HG03060 (cell line): ENCODE measurements around the gene OTUD7B.
A peak's percentile ranks its signal among the peaks of the same experiment; 100 is the strongest.
"Not testable (repeated sequence)": the region's sequence is repeated elsewhere in the genome, so short reads cannot be mapped to it uniquely, and the experiment has no call there.

ENCODE experiments used
- ATAC-seq: cut with Tn5 transposase; IDR thresholded peaks from one replicate; pipeline ENCODE4 v1.9.1; 2021; ENCODE audit warnings: low read depth, moderate number of reproducible peaks; ENCODE audit not compliant: unreplicated experiment

The OTUD7B gene

GRCh38 chr1:149962039-149962647 is 48.4 kb downstream of the OTUD7B start:
- ATAC-seq = no peak

GRCh38 chr1:149957548-149957947 is 53.0 kb downstream of the OTUD7B start:
- ATAC-seq = not testable (repeated sequence)

DNA sequence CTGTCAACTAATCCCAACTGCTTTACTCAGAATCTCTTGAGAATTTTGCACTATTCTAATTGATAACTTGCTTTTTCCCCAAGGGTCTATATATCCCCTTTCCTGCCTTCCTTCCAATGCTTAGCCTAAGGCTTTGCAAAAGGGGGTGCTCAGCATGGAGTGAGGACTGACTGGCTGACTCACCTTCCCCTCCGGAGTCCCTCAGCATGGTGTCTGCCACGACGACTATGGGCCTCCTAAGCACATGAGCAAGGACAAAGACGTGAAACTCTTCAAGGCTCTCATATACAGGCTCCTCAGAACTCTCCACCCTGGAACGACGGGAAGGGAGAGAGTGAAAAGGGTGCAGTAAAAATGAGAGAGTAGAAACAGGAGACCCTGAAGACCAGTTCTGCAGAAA is 60.6 kb downstream of the OTUD7B start:
- no peak for ATAC-seq

DNA sequence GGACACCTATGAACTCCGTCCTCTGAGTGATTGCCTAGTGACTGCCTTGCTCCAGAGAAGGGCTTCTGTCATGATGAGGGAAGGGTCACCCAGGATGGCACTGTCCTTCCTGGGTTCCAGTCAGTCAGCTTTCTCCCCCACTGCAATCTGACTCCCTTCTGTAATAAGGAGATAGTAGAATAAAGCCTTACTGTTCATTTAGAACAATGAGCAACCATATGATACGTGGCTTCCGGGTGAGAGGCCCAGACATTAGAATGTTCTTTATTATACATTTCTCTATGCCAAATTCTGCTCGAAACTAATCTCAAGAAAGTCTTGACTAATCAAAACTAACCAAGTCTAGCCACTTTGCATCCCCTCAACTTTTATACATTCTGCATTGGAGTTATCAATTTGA is 65.3 kb downstream of the OTUD7B start:
- ATAC-seq = no peak

DNA sequence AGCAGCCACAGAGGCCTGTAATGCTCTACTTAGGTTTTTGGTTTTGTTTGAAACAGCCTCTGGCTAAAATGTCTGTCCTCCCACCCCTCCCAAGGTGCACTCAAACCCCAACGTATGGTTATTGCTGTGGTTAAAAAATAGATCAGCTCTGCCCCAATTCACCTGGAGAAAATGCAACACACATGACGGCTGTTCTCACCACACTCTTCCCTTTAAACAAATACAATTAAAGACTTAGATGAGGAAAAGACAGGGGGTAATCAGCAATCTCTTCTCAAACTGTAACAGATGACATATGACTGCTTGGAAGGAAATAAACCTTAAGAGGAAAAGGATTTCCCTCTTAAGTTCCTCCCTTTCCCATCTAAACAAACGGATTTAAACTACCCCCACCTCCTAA is 67.6 kb downstream of the OTUD7B start:
- no peak for ATAC-seq

GRCh38 chr1:149942207-149942606 is 68.3 kb downstream of the OTUD7B start:
- no peak for ATAC-seq

- no peak for ATAC-seq
Measured at GRCh38 chr1:149940427-149940826, 70.1 kb downstream of the OTUD7B start.

DNA sequence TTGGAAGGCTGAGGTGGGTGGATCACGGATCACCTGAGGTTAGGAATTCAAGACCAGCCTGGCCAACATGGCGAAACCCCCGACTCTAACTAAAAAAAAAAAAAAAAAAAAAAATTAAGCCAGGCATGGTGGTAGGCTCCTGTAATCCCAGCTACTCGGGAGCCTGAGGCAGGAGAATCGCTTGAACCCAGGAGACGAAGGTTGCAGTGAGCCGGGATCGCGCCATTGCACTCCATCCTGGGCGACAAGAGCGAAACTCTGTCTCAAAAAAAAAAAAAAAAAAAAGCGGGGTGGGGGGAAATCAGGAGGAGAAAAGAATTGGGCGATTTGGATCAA is 71.9 kb downstream of the OTUD7B start:
- not testable (repeated sequence) for ATAC-seq

DNA sequence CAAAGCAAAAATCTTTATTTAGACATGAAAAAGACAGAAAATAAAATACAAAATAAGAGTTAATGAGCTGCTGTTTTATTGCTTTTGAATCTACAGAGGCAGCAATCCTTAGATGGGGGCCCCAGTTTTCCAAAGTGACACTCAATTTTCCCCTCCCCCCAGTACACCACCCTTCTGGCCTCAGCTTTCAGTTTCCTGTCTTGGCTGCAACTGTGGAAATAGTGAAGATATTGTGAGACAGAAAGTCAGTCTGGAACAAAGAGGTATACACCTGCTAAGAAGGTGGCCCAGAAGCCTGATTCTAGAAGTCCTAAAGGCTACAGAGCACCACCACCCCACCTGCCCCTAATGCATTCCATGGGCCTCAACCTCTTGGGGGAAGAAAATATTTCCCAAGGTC is 72.8 kb downstream of the OTUD7B start:
- no peak for ATAC-seq

DNA sequence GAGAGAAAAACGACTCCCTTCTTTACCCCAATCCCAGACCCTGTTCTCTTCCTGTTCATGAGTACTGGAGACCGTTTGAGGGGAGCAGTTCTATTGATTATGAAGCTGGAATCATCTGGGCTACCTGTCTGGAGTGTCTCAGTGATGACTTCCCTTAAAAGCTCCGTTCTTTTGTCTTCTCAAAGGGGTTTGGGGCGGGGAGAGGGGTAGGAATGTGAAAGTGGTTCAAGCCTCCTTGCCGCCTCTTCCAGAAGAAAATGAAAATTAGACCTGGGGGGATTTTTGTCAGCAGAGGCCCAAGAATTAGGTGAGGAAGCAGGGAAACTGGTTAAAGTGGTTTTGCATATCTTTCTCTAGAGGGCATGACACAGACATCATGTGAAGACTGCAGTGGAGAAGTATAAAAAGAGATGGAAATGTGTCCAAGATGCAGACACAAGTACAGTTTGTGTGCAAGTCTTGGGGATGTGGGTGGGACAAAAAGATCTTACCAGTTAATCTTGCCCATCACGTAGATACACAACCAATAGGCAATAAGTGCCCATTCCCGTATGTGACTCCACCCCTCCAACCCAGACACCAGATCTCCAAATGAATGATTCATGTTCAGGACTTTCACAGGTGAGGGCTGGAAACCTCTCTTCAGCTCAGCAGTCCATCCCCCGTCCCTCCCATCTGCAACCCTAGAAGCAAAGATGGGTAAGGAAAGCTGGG is 73.4 kb downstream of the OTUD7B start:
- no peak for ATAC-seq

GRCh38 chr1:149936170-149936991 is 74.1 kb downstream of the OTUD7B start, which contains the start of gene MTMR11:
MTMR11 (minus strand) TSS chr1:149936879; CDS start chr1:149936647, 232 bp downstream.
- no peak for ATAC-seq

GRCh38 chr1:149934356-149934755 is 76.2 kb downstream of the OTUD7B start:
- no peak for ATAC-seq

DNA sequence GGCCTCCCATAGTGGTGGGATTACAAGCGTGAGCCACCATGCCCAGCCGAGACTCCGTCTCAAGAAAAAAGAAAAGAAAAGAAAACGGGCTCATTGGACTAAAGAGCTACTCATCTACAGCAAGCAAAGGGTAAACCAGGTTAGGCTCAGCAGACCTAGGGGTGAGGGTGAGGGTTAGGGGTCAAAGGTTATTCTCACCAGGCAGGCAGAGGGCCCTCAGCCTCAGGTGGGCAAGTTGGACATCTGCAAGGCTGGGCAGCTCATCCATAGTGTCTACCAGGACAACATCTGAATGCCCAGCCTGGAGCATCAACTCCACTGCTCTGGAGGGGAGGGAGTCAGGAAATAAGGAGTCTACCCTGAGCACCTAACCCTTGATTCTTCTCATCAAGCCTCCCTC is 77.3 kb downstream of the OTUD7B start:
- ATAC-seq = no peak

DNA sequence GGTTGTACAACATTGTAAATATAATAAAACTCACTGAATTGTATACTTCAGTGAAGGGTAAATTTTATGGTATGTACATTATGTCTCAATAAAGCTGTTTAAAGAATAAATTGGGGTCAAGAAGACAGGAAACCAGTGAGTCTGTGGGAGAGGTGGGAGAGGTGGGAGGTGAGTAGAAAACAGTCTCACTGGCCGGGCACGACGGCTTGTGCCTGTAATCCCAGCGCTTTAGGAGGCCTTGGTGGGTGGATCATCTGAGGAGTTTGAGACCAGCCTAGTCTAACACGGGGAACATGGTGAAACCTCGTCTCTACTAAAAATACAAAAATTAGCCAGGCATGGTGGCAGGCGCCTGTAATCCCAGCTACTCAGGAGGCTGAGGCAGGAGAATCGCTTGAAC is 78.1 kb downstream of the OTUD7B start:
- ATAC-seq = no peak

DNA sequence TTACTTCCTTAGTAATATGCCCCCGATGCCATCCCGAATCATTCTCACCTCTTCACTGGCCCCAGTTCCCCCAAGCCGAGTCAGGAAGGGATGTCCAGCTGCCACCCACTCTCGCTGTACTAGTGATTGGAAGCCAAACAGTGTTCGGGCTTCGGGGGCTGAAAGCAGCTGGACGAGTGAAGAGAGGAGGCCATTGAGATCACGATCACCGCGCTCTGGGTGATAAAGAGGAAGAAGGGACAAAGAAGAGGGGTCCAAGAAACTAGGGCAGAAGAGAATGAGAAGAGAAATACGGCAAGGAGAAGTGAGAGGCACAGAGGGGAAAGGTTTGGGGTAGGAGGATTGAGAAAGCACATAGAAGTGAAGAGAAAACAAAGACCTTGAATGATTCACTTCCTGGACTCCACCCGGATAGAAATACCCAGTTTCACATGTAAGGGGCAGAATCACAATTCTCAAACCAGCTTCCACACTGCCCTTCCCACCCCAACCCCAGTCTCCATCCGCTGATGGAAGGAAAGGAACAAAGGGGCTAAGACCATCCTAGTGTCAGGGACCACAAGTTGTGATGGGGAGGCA is 79.2 kb downstream of the OTUD7B start:
- no peak for ATAC-seq

- ATAC-seq = no peak
Measured at GRCh38 chr1:149929856-149930255, 80.7 kb downstream of the OTUD7B start.

GRCh38 chr1:149928401-149928724 is 82.2 kb downstream of the OTUD7B start:
- ATAC-seq = no peak

DNA sequence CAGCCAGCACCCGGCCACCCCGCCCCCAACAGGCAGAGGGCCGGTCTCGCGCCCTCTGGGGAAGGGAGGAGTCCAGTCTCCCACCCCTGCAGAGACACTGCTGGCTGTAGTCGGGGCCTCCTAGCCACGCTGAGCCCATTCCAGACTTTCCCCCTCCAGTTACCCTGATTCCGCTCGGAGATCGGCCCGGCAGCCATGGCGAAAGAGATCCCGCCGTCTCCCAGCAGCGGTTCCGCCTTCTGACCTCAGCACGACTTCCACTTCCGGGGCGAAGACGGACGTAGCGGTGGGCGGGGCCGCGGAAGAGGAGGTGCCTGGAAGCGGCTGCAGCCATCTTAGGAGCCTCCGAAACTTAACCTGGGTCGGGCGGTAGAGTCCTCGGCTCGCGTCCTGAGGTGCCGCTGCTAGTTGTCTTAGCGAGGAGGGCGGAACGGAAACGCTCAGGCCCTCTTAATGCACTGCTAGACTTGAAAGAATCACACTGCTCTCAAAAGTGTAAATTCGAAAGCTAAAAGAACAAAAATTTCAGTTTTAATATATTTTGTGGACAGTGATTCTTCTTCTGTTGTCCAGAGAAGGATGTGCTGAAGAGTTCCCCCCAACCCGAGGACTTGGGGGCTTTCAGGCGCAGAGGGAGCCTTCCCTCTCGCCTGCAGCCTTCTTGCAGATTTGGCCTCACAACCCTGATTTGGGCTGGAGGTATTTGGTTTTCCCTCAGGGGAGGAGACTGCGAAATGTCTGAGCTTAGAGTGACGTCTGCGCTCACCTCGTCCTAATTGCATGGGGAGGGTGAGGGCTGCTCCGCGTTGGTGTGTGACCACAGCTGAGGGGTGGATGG is 82.7 kb downstream of the OTUD7B start, which contains the start of gene SF3B4:
SF3B4 (minus strand) TSS at position 241 of the 838 bp plus-strand sequence; CDS start at position 197, 44 bp downstream.
- peak; percentile 53 for ATAC-seq

DNA sequence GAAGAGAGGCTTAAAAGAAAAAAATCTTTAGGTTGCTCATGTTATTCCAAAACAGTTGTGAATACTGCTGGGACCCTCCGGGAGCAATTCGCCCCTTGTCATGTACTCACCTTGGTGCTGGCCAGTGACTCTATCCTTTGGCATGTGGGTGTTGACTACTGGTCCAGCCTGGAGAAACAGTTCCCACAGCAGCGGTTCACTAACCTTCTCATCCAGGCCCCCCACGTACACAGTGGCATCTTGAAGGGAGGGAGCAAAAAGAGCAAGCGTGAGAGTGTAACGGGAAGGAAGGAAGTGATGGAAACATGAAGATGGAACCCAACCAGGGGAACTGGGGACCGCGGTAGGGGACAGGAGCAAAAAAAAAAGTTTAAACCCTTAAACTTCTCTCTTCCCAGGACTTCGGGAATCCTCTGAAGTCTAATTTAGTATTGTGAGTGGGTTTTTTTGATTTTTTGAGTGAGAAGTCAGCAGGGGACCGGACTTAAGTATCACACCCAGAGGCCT is 83.4 kb downstream of the OTUD7B start:
- ATAC-seq = no peak

DNA sequence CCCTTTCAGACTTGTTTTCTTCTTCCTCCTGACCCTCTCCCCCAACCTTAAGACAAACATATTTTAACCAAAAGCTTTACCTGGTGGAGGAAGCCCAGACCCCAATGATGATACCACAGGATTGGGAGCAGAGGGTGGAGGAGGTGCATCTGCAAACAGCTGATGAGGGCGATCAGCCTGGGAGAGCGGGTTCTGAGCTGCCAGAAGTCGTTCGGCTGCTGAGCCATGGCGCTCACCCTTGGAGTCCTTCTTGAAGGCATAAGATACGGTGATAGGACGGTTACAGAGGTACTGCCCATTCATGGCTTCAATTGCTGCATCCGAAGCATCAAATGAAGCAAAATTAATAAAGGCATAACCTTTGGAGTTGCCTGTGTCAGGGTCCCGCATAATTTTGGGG is 84.2 kb downstream of the OTUD7B start:
- no peak for ATAC-seq
